K562 (cell line): ENCODE results near the gene INHBC. TPM values are rescaled to one million over a fixed set of nuclear protein-coding genes. Genes with fewer than 3 reads are reported as not detected.

ENCODE experiments used
- ATAC-seq: fragments of 200-7000 bp; cut with Tn5 transposase; 3 replicates; pipeline ENCODE4 v1.9.1; 2020; ENCODE audit warnings: moderate library complexity
- BruUV-seq: library from RNA; stranded (reverse); fragments of 400-500 nt; replicated peaks from 2 replicates; lab custom pipeline; 2021; lab: Mats Ljungman, UMichigan
- CTCF ChIA-PET: fragments of 300-600 bp; formaldehyde crosslinking; extraction: SDS; loops from one replicate; lab custom pipeline; 2021; ENCODE audit warnings: low intra/inter-chr PET ratio; lab: Yijun Ruan, JAX
- POLR2A ChIA-PET: fragments of 300-600, 350-650 bp; sonication (Branson Sonifier 250); formaldehyde crosslinking; extraction: SDS; loops from one replicate; lab custom pipeline; 2021; ENCODE audit warnings: antibody characterized with exemption, inconsistent platforms; lab: Yijun Ruan, JAX
- DNase-seq, 4 experiments: peaks; one replicate each; pipeline versions ENCODE4 v3.0.0 to v3.0.0-alpha.2; 2011 to 2018; ENCODE audit warnings: low spot score in 3 of 4, mixed read lengths in 3 of 4; ENCODE audit errors: extremely low read depth in 1 of 4
- FAIRE-seq: peaks from 2 replicates; lab custom pipeline; 2011; peaks lifted over from hg19 to GRCh38; lab: Jason Lieb, UNC
- H2AFZ ChIP-seq: 2 replicates; pipeline ENCODE4 v1.6.0; 2011; ENCODE audit warnings: low read depth, low read length, control low read depth, inconsistent platforms
- H3K27ac ChIP-seq: fragments of 200-600 bp; 3 replicates; pipeline ENCODE4 v1.8.0; 2011; ENCODE audit warnings: low read depth, mild to moderate bottlenecking, control low read depth, inconsistent platforms, low read length, moderate library complexity, mixed read lengths; ENCODE audit errors: extremely low read depth
- H3K27me3 ChIP-seq, 2 experiments: fragments of 300-600 bp in 1 of 2; 2 replicates in 1 of 2; 3 replicates in 1 of 2; pipeline versions ENCODE4 v1.6.0 to v1.8.0; 2011; ENCODE audit warnings: inconsistent platforms in 2 of 2, low read length in 2 of 2, mild to moderate bottlenecking in 1 of 2, mixed read lengths in 1 of 2, moderate library complexity in 1 of 2; ENCODE audit not compliant: control insufficient read depth in 2 of 2, insufficient read depth in 2 of 2
- H3K36me3 ChIP-seq: fragments of 300-600 bp; 3 replicates; pipeline ENCODE4 v1.8.0; 2011; ENCODE audit warnings: mild to moderate bottlenecking, low read length, inconsistent platforms; ENCODE audit not compliant: control insufficient read depth, insufficient read depth
- H3K4me1 ChIP-seq, 2 experiments: fragments of 200-600 bp in 1 of 2; replicated peaks in 1 of 2; 2 replicates in 1 of 2; 3 replicates in 1 of 2; pipeline versions ENCODE4 v1.5.1 to v1.8.0; 2011; ENCODE audit warnings: inconsistent platforms in 2 of 2, low read length in 2 of 2, mild to moderate bottlenecking in 1 of 2, mixed read lengths in 1 of 2, moderate library complexity in 1 of 2; ENCODE audit not compliant: control insufficient read depth in 2 of 2, insufficient read depth in 2 of 2
- H3K4me2 ChIP-seq: 2 replicates; pipeline ENCODE4 v1.6.1; 2011; ENCODE audit warnings: low read length, control low read depth, inconsistent platforms, mixed read lengths; ENCODE audit not compliant: insufficient read depth
- H3K4me3 ChIP-seq: fragments of 200-600 bp; sonication (generic), shearing (Covaris generic); 2 replicates; pipeline ENCODE4 v1.5.1; 2016; ENCODE audit warnings: control low read depth, inconsistent platforms
- H3K79me2 ChIP-seq: fragments of 200-600 bp; 3 replicates; pipeline ENCODE4 v1.8.0; 2011; ENCODE audit warnings: low read length, inconsistent platforms; ENCODE audit not compliant: control insufficient read depth, insufficient read depth
- H3K9ac ChIP-seq, 2 experiments: 2 replicates each; pipeline versions ENCODE4 v1.6.0 to v1.6.1; 2011; ENCODE audit warnings: low read depth in 2 of 2, low read length in 2 of 2, control low read depth in 1 of 2, inconsistent platforms in 1 of 2, mild to moderate bottlenecking in 1 of 2, mixed read lengths in 1 of 2; ENCODE audit not compliant: insufficient read depth in 1 of 2
- H3K9me1 ChIP-seq: one replicate; pipeline ENCODE4 v1.6.0; 2011; ENCODE audit warnings: inconsistent platforms, mild to moderate bottlenecking, low read length, moderate library complexity; ENCODE audit not compliant: control insufficient read depth, insufficient read depth
- H3K9me3 ChIP-seq: replicated peaks from 2 replicates; pipeline ENCODE4 v1.5.1; 2011; ENCODE audit warnings: low read depth, low read length, inconsistent platforms; ENCODE audit not compliant: control insufficient read depth, insufficient read depth
- H4K20me1 ChIP-seq: replicated peaks from 2 replicates; pipeline ENCODE4 v1.6.1; 2011; ENCODE audit warnings: low read length, inconsistent platforms, mixed read lengths; ENCODE audit not compliant: control insufficient read depth, insufficient read depth
- ARID2 ChIP-seq: fragments of 450-650 bp; IDR thresholded peaks from 2 replicates; pipeline ENCODE4 v1.6.1; 2017; ENCODE audit warnings: antibody characterized with exemption, mild to moderate bottlenecking
- BRD4 ChIP-seq: fragments of 200-600 bp; sonication (generic); IDR thresholded peaks from 2 replicates; pipeline ENCODE4 v1.6.1; 2017; ENCODE audit warnings: inconsistent platforms
- CC2D1A ChIP-seq: fragments of 450-650 bp; IDR thresholded peaks from 2 replicates; pipeline ENCODE4 v1.6.1; 2017; ENCODE audit warnings: mild to moderate bottlenecking
- DIDO1 ChIP-seq: fragments of 450-650 bp; IDR thresholded peaks from 2 replicates; pipeline ENCODE4 v1.6.1; 2016; ENCODE audit warnings: low read depth, missing biosample characterization, missing genetic modification characterization
- FOXM1 ChIP-seq, 2 experiments: fragments of 450-650 bp in 1 of 2; sonication (generic) in 1 of 2; formaldehyde crosslinking in 1 of 2; IDR thresholded peaks; 2 replicates each; pipeline versions ENCODE4 v1.6.1 to v1.9.0; 2017 to 2022; ENCODE audit warnings: low read depth in 2 of 2, mild to moderate bottlenecking in 2 of 2, missing genetic modification reagents in 1 of 2, moderate library complexity in 1 of 2
- HDAC2 ChIP-seq: fragments of 450-650 bp; IDR thresholded peaks from 2 replicates; pipeline ENCODE4 v1.6.1; 2016; ENCODE audit warnings: mild to moderate bottlenecking
- HDGF ChIP-seq: fragments of 450-650 bp; IDR thresholded peaks from 2 replicates; pipeline ENCODE4 v1.6.1; 2016
- KDM1A ChIP-seq, 2 experiments: fragments of 450-650 bp; IDR thresholded peaks; 2 replicates each; pipeline ENCODE4 v1.6.1; 2016; ENCODE audit warnings: mild to moderate bottlenecking in 2 of 2
- MAZ ChIP-seq, 2 experiments: fragments of 450-650 bp in 1 of 2; sonication (generic) in 1 of 2; formaldehyde crosslinking; IDR thresholded peaks in 1 of 2; conservative IDR thresholded peaks in 1 of 2; 2 replicates each; pipeline versions ENCODE4 v1.4.0 to v1.5.0; 2020; ENCODE audit warnings: mild to moderate bottlenecking in 1 of 2, missing genetic modification reagents in 1 of 2
- NFYB ChIP-seq: IDR thresholded peaks from 2 replicates; pipeline ENCODE4 v1.6.1; 2011; ENCODE audit warnings: mild to moderate bottlenecking, moderate library complexity; ENCODE audit not compliant: insufficient read length; ENCODE audit errors: extremely low read depth
- SMARCE1 ChIP-seq: fragments of 450-650 bp; IDR thresholded peaks from 2 replicates; pipeline ENCODE4 v1.7.1; 2016; ENCODE audit warnings: mild to moderate bottlenecking
- SNRNP70 ChIP-seq: fragments of 200-400 bp; formaldehyde crosslinking; optimal IDR thresholded peaks from 2 replicates; pipeline ENCODE3; 2017; ENCODE audit warnings: low read depth, low read length
- TAF1 ChIP-seq: IDR thresholded peaks from 2 replicates; pipeline ENCODE4 v1.6.1; 2011; ENCODE audit warnings: mild to moderate bottlenecking, low read length, moderate library complexity; ENCODE audit not compliant: insufficient read depth, control insufficient read depth, severe bottlenecking; ENCODE audit errors: extremely low read depth
- WGBS: fragments of 100-300 bp; shearing (Covaris generic); methylation state at CpG from one replicate; pipeline ENCODE4 v1.1.6; 2016; ENCODE audit warnings: low coverage, mixed read lengths; ENCODE audit not compliant: insufficient coverage; ENCODE audit errors: missing lambda C conversion rate; 5-methylcytosine and 5-hydroxymethylcytosine counted together
- in situ Hi-C: fragments of 300-500 bp; cut with MboI; formaldehyde crosslinking; loops from 4 replicates; pipeline ENCODE4 v1.15.0; 2018; ENCODE audit warnings: inconsistent platforms, mixed read lengths
- intact Hi-C: fragments of 100-400 bp; cut with micrococcal nuclease; formaldehyde crosslinking; loops from 2 replicates; pipeline ENCODE4 v1.14.2; 2022
- polyA plus RNA-seq, 8 experiments: library from polyadenylated mRNA; depleted of rRNA in 4 of 8; stranded (reverse) in 5 of 8; unstranded in 3 of 8; fragments of >200 nt; fragmentation: Nextera tagmentation in 2 of 8; fragmentation: Illumina TruSeq in 1 of 8; extraction: Ambion mirVana in 2 of 8; extraction: Trizol in 1 of 8; gene quantifications; 2 replicates each; pipeline versions ENCODE4 v1.2.1 to v1.2.3, GENCODE V29; 2011 to 2014; ENCODE audit warnings: inconsistent platforms in 1 of 8, missing spikeins in 1 of 8
- total RNA-seq, 7 experiments: library from RNA; depleted of rRNA in 6 of 7; stranded (reverse); fragments of >200 nt in 6 of 7; fragmentation: Illumina TruSeq in 2 of 7; extraction: Trizol in 2 of 7; gene quantifications; 2 replicates each; pipeline versions ENCODE4 v1.2.1 to v1.2.3, GENCODE V29; 2011 to 2021; ENCODE audit warnings: low replicate concordance in 1 of 7
- TF ChIP-seq, protein P1 (sequence below): sonication (generic); formaldehyde crosslinking; IDR thresholded peaks from 2 replicates; pipeline ENCODE4 v1.8.1; 2023; ENCODE audit warnings: mild to moderate bottlenecking, missing genetic modification reagents, moderate library complexity
- TF ChIP-seq, protein P2 (sequence below): sonication (generic); formaldehyde crosslinking; IDR thresholded peaks from 2 replicates; pipeline ENCODE4 v1.9.0; 2022; ENCODE audit warnings: mild to moderate bottlenecking, missing genetic modification reagents
- TF ChIP-seq, protein P3 (sequence below): fragments of 250-450 bp; sonication (Bioruptor Pico); IDR thresholded peaks from 2 replicates; pipeline ENCODE4 v1.4.0; 2020; ENCODE audit warnings: mild to moderate bottlenecking

Gene INHBC
- total and polyA plus RNA-seq, 9 of the 15 experiments (the other 6 are each of a cell fraction or from before 2014, with no cell fraction given): 0.07 to 0.24 (median 0.15) TPM; not detected in 4

DNA sequence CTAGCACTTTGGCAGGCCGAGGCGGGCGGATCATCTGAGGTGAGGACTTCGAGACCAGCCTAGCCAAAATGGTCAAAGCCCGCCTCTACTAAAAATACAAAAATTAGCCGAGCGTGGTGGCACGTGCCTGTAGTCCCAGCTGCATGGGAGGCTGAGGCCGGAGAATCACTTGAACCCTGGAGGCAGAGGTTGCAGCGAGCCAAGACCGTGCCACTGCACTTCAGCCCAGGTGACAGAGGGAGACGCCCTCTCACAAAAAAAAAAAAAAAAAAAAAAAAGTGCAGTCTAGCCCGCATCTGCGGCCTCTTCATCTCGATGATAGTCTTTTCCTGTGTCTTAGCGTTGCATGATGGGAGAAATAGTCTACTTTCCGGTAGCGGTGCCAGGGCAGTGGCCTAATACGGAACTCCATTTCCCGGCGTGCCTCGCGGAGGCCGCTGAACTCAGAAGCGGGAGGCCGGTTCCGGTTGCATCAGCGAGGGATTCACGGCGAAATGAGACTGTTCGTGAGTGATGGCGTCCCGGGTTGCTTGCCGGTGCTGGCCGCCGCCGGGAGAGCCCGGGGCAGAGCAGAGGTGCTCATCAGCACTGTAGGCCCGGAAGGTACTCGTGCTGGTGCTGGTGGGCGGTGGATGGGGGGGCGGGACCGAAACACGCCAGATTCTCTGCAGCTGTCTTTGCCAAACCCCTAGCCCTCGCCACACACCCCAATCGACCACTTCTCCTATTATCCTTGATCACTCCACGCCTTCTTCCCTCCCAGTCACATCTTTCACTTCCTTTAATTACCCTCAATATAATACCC, 53.2 kb downstream of the INHBC start, which contains the start of gene MARS1 (continued):
- TF ChIP-seq SNRNP70 (no peak), CC2D1A (peak; percentile 63; the same call in 1 of the 2 replicates), TAF1 (peak; percentile 72)
- TF ChIP-seq, protein P1, sequence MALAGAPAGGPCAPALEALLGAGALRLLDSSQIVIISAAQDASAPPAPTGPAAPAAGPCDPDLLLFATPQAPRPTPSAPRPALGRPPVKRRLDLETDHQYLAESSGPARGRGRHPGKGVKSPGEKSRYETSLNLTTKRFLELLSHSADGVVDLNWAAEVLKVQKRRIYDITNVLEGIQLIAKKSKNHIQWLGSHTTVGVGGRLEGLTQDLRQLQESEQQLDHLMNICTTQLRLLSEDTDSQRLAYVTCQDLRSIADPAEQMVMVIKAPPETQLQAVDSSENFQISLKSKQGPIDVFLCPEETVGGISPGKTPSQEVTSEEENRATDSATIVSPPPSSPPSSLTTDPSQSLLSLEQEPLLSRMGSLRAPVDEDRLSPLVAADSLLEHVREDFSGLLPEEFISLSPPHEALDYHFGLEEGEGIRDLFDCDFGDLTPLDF (CRISPR knock-in tag): no peak; the same call in none of the 2 replicates

DNA sequence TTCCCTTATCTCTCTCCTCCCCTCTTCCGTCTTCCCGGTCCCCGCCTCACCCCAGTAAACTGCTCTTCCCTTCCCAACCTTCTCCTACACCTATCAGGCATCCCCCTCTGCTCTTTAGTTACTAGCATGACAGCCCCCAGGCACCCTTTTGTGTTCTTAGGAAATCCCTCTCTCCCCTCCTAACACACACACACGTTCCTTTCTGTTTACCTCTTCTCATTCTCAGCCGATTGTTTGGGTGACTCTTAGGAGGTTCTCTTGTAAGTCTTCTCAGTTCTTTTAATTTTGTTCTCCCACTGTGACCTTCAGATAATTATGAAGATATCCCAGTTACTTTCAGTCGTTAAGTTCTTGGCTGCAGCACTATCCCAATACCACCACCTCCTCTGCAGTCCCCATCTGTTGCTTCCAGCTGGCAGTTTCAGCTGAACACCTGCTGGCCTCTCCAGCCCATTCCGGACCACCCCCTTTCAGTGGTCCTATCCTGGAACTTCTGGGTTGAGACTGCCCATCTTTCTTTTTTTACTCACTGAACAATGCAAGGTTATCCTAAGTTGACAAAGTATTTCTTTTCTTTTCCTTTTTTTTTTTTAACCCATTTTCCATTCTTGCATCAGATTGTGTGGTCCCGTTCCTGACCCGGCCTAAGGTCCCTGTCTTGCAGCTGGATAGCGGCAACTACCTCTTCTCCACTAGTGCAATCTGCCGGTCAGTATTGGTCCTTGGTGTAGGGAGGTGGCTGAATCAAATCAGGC, 54.0 kb downstream of the INHBC start:
- no TSS peak for BruUV-seq
- H3K9ac ChIP-seq: peak overlapping the region; percentile 99
- 3% methylated on average over 11 of the region's 11 CpGs for WGBS
- H3K4me2 ChIP-seq: peak overlapping the region; percentile 98
- ChIA-PET POLR2A (interaction anchor here (0.6 to 2.1 kb wide), 6 partner anchors 9 to 260 kb away, joined by 3 to 12 read pairs (median 4); no protein-coding TSS in a partner anchor), CTCF (no interaction called here)
- peak overlapping the region; percentile 92 for H3K27ac ChIP-seq
- ATAC-seq (peak; percentile 53), DNase-seq (peak in 2 of 4 experiments; percentile 34 to 41), FAIRE-seq (no peak)
- in situ Hi-C loops: no loop called here
- H3K4me1 ChIP-seq: peaks cover 7 to 15% of the 10 kb centered on the region in 2 experiments
- H3K9me3 ChIP-seq: no peaks in the 10 kb centered on the region
- H3K4me3 ChIP-seq: peak overlapping the region; percentile 83
- peak overlapping the region; percentile 77 for H2AFZ ChIP-seq
- 0 out of 2 replicates have a peak, but pooled peaks cover 3% of the 10 kb centered on the region for H4K20me1 ChIP-seq
- peaks cover 45% of the 10 kb centered on the region for H3K36me3 ChIP-seq
- H3K79me2 ChIP-seq: peaks cover 35% of the 10 kb centered on the region
- H3K9me1 ChIP-seq: peaks cover 3% of the 10 kb centered on the region
- H3K27me3 ChIP-seq: no peaks in the 10 kb centered on the region
- intact Hi-C loops: loop anchor here (5.0 kb wide), 1 partner anchor 34 kb away; the partner anchor contains the start of genes DDIT3 and MBD6
- TF ChIP-seq HDGF (0 out of 2 replicates have a peak, but pooled peaks have one; percentile 69), NFYB (no peak), FOXM1 (IDR thresholded peaks at IDR 0.05; ENCODE audit: low read depth) (no peak), FOXM1 (CRISPR knock-in tag; IDR thresholded peaks at IDR 0.05; ENCODE audit: low read depth) (no peak), DIDO1 (tag) (no peak), SMARCE1 (peak; percentile 2; the same call in 1 of the 2 replicates), BRD4 (no peak; the same call in 1 of the 2 replicates), ARID2 (0 out of 2 replicates have a peak, but pooled peaks have one; percentile 11), MAZ (CRISPR knock-in tag; conservative IDR thresholded peaks at IDR 0.05 in 1 of 2, IDR thresholded peaks at IDR 0.05 in 1 of 2) (0 out of 4 replicates have a peak, but pooled peaks of 1 of the 2 experiments have one; percentile 8), HDAC2 (no peak; the same call in 1 of the 2 replicates), KDM1A (IDR thresholded peaks at IDR 0.05) (no peak)
- TF ChIP-seq, protein P2, sequence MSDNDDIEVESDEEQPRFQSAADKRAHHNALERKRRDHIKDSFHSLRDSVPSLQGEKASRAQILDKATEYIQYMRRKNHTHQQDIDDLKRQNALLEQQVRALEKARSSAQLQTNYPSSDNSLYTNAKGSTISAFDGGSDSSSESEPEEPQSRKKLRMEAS (CRISPR knock-in tag): no peak
- TF ChIP-seq, protein P3, sequence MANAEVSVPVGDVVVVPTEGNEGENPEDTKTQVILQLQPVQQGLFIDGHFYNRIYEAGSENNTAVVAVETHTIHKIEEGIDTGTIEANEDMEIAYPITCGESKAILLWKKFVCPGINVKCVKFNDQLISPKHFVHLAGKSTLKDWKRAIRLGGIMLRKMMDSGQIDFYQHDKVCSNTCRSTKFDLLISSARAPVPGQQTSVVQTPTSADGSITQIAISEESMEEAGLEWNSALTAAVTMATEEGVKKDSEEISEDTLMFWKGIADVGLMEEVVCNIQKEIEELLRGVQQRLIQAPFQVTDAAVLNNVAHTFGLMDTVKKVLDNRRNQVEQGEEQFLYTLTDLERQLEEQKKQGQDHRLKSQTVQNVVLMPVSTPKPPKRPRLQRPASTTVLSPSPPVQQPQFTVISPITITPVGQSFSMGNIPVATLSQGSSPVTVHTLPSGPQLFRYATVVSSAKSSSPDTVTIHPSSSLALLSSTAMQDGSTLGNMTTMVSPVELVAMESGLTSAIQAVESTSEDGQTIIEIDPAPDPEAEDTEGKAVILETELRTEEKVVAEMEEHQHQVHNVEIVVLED: no peak
